Parathyroid adenoma (tissue), 2 donors: ENCODE results near the gene AGBL4.

Experiments used
- H2AFZ ChIP-seq: fragments of 300-600 bp; sonication (generic); one replicate; pipeline ENCODE4 v1.7.0; 2017; ENCODE audit warnings: antibody characterized with exemption, mild to moderate bottlenecking
- H3K27ac ChIP-seq: fragments of 300-600 bp; sonication (generic); one replicate; pipeline ENCODE4 v1.7.0; 2017
- H3K27me3 ChIP-seq: fragments of 300-600 bp; sonication (generic); one replicate; pipeline ENCODE4 v1.7.0; 2017; ENCODE audit warnings: low read length; ENCODE audit not compliant: control insufficient read depth, insufficient read depth
- H3K36me3 ChIP-seq: fragments of 300-600 bp; sonication (generic); one replicate; pipeline ENCODE4 v1.7.0; 2017; ENCODE audit warnings: low read length; ENCODE audit not compliant: control insufficient read depth, insufficient read depth
- H3K4me1 ChIP-seq: fragments of 300-600 bp; sonication (generic); one replicate; pipeline ENCODE4 v1.7.0; 2017; ENCODE audit warnings: control low read depth
- H3K4me2 ChIP-seq: fragments of 300-600 bp; sonication (generic); one replicate; pipeline ENCODE4 v1.7.0; 2017; ENCODE audit warnings: low read length
- H3K4me3 ChIP-seq: fragments of 300-600 bp; sonication (generic); one replicate; pipeline ENCODE4 v1.7.0; 2017; ENCODE audit warnings: low read depth, low read length
- H3K79me2 ChIP-seq: fragments of 300-600 bp; sonication (generic); one replicate; pipeline ENCODE4 v1.7.0; 2017; ENCODE audit warnings: control low read depth
- H3K9ac ChIP-seq: fragments of 300-600 bp; sonication (generic); one replicate; pipeline ENCODE4 v1.7.0; 2017; ENCODE audit warnings: mild to moderate bottlenecking
- H3K9me3 ChIP-seq: fragments of 300-600 bp; sonication (generic); one replicate; pipeline ENCODE4 v1.7.0; 2017; ENCODE audit warnings: low read length; ENCODE audit not compliant: control insufficient read depth
- TF ChIP-seq, protein P1 (sequence below): fragments of 300-600 bp; sonication (generic); IDR thresholded peaks from one replicate; pipeline ENCODE4 v1.7.0; 2017; ENCODE audit warnings: antibody characterized with exemption, mild to moderate bottlenecking
- donor health status: primary hyperparathyroidism.

Gene AGBL4

DNA sequence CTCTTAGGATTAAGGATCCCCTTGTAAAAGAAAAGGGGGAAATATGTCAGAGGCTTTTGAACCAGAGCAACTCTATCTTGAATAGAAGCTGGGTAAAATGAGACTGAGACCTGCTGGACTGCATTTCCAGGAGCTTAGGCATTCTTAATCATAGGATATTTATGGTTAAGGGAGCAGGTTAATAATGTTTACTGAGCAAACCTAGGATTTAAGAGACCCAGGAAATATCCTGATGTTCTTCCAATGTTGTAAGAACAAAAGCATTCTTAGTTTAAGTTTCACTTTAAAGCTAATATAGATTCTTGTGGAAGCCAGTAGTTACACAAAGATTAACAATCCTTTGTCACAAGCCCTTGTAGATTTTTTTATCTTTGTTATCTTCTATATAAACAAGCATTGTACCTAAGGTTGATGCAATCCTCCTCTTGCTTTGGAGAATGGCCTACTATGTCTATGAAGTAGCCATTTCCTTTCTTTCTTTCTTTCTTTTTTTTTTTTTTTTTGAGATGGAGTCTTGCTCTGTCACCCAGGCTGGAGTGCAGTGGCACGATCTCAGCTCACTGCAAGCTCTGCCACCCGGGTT, 676.9 kb downstream of the AGBL4 start:
- H2AFZ ChIP-seq: no peak overlapping the region
- H3K4me1 ChIP-seq: no peaks in the 10 kb centered on the region
- no peak overlapping the region for H3K27ac ChIP-seq
- H3K9ac ChIP-seq: no peak overlapping the region
- no peak overlapping the region for H3K4me3 ChIP-seq
- no peaks in the 10 kb centered on the region for H3K79me2 ChIP-seq
- H3K9me3 ChIP-seq: no peaks in the 10 kb centered on the region
- H3K4me2 ChIP-seq: no peak overlapping the region
- TF ChIP-seq, protein P1, sequence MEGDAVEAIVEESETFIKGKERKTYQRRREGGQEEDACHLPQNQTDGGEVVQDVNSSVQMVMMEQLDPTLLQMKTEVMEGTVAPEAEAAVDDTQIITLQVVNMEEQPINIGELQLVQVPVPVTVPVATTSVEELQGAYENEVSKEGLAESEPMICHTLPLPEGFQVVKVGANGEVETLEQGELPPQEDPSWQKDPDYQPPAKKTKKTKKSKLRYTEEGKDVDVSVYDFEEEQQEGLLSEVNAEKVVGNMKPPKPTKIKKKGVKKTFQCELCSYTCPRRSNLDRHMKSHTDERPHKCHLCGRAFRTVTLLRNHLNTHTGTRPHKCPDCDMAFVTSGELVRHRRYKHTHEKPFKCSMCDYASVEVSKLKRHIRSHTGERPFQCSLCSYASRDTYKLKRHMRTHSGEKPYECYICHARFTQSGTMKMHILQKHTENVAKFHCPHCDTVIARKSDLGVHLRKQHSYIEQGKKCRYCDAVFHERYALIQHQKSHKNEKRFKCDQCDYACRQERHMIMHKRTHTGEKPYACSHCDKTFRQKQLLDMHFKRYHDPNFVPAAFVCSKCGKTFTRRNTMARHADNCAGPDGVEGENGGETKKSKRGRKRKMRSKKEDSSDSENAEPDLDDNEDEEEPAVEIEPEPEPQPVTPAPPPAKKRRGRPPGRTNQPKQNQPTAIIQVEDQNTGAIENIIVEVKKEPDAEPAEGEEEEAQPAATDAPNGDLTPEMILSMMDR: no peak
- H3K27me3 ChIP-seq: no peaks in the 10 kb centered on the region
- H3K36me3 ChIP-seq: no peaks in the 10 kb centered on the region

DNA sequence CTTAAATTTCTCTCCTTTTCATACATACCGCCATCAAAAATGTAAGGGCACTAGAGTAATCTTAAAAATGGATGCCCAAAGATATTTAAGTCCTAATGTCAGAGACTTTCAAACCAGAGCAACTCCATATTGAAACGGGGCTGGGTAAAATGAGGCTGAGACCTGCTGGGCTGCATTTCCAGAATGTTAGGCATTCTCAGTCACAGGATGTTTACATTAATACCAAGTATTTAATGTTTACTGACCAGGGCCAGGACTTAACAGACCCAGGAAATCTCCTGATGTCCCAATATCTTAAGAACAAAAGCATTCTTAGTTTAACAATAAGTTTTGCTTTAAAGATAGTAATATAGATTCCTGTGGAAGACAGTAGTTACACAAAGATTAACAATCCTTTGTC, 683.2 kb downstream of the AGBL4 start:
- Histone ChIP-seq H3K4me1 (no peaks in the 10 kb centered on the region), H3K9me3 (no peaks in the 10 kb centered on the region), H3K27me3 (no peaks in the 10 kb centered on the region), H3K36me3 (no peaks in the 10 kb centered on the region), H3K9ac (no peak overlapping the region), H3K27ac (no peak overlapping the region), H3K4me3 (no peak overlapping the region), H2AFZ (no peak overlapping the region), H3K4me2 (no peak overlapping the region), H3K79me2 (no peaks in the 10 kb centered on the region)
- TF ChIP-seq, protein P1: no peak

DNA sequence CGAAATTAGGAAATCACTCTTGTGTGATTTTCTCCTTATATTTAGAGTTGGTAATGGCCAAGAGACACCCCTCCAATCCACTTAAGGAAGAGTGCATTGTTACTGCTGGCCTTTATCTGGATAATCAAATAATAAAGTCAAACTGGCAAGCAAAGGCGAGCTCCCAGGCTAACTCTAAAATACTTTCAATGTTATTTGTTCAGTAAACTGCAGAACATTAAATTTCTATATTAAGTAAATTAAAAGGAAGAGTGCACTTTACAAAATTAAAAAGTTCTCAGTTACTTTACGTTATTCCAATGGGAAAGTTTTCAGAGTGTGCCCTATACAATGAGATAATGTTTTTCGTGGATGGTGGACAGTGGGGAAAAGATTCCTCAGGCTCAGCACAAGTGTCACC, 684.7 kb downstream of the AGBL4 start:
- Histone ChIP-seq H2AFZ (no peak overlapping the region), H3K27ac (no peak overlapping the region), H3K36me3 (no peaks in the 10 kb centered on the region), H3K4me2 (no peak overlapping the region), H3K4me1 (no peaks in the 10 kb centered on the region), H3K27me3 (no peaks in the 10 kb centered on the region), H3K4me3 (no peak overlapping the region), H3K9ac (no peak overlapping the region), H3K79me2 (no peaks in the 10 kb centered on the region), H3K9me3 (no peaks in the 10 kb centered on the region)
- TF ChIP-seq, protein P1: no peak

DNA sequence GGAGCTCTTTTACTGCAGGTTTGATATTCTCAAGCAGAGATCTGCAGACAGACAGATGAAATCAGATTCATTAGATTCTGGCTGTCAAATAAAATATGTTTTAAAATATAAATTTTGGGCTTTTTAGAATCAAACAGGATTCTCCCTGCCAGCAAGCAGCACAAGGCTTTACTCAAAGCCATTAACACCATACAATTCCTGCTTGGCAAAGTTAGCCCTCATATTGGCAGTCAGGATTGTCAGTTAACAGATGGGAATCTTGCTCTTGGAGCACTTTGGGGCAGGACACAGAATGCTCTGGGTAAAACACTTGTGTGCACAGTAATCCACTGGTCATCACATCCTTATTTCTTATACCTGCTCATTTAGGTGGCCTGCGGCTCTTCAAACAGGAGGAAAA, 686.5 kb downstream of the AGBL4 start:
- Histone ChIP-seq H3K27me3 (no peaks in the 10 kb centered on the region), H3K4me3 (no peak overlapping the region), H3K9me3 (no peaks in the 10 kb centered on the region), H3K27ac (no peak overlapping the region), H2AFZ (no peak overlapping the region), H3K9ac (no peak overlapping the region), H3K4me1 (no peaks in the 10 kb centered on the region), H3K79me2 (no peaks in the 10 kb centered on the region), H3K4me2 (no peak overlapping the region), H3K36me3 (no peaks in the 10 kb centered on the region)
- TF ChIP-seq, protein P1: no peak

DNA sequence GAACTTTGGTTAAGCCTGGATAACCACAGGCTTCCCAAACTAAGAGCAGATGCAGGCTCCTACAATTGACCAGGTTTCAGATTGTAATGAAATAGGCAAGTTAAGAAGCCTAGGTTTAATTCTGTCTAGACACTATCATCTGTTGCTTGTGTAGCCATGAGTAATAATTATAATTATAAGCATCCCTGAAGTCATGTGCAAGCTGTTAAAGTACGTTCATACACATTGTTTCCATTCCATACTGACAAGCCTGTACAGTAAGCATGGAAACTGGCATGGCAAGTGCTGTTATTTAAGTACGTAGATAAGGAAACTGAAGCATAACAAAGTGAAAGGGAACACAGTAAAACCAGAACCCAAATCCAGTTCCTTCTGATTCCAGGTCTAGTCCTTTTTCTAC, 689.8 kb downstream of the AGBL4 start:
- Histone ChIP-seq H3K36me3 (no peaks in the 10 kb centered on the region), H3K79me2 (no peaks in the 10 kb centered on the region), H3K4me2 (no peak overlapping the region), H3K9me3 (no peaks in the 10 kb centered on the region), H3K9ac (no peak overlapping the region), H3K4me3 (no peak overlapping the region), H3K27me3 (no peaks in the 10 kb centered on the region), H2AFZ (no peak overlapping the region), H3K27ac (no peak overlapping the region), H3K4me1 (no peaks in the 10 kb centered on the region)
- TF ChIP-seq, protein P1: no peak
